Mucosa of descending colon (tissue), 3 donors: ENCODE measurements around the gene TCERG1L. TPM values are rescaled to one million over a fixed set of nuclear protein-coding genes. Genes with fewer than 3 reads are reported as not detected.
"Not testable (repeated sequence)": the region's sequence is repeated elsewhere in the genome, so short reads cannot be mapped to it uniquely, and the experiment has no call there.

Source experiments
- ATAC-seq: fragments of 200-7000 bp; cut with Tn5 transposase; one replicate; pipeline ENCODE4 v1.9.1; 2020; ENCODE audit warnings: mild to moderate bottlenecking, moderate library complexity
- DNase-seq, 3 donors: peaks; one replicate each; pipeline ENCODE4 v3.0.0-alpha.2; 2020
- H3K36me3 ChIP-seq: fragments of 200-600 bp; one replicate; pipeline ENCODE4 v1.8.0; 2021; ENCODE audit warnings: low read depth, mild to moderate bottlenecking
- H3K4me1 ChIP-seq: fragments of 200-600 bp; one replicate; pipeline ENCODE4 v1.8.0; 2021; ENCODE audit warnings: low read depth, mild to moderate bottlenecking
- H3K4me3 ChIP-seq: fragments of 200-600 bp; one replicate; pipeline ENCODE4 v1.8.0; 2021; ENCODE audit warnings: mild to moderate bottlenecking
- H3K9me3 ChIP-seq: fragments of 200-600 bp; one replicate; pipeline ENCODE4 v1.8.0; 2021; ENCODE audit warnings: mild to moderate bottlenecking
- intact Hi-C, 2 donors: fragments of 100-400 bp; cut with DNase I in 1 of 2; cut with micrococcal nuclease in 1 of 2; formaldehyde crosslinking; loops; one replicate each; pipeline versions ENCODE4 v1.11.0 to v1.11.1; 2022; cut with DNase I, micrococcal nuclease
- total RNA-seq, 3 donors: library from RNA; stranded (reverse); fragmentation: NEBNext Ultra II Directional in 2 of 3; extraction: Animal tissue kit (Norgen Biotek cat#: 25700) in 2 of 3; gene quantifications; one replicate each; pipeline versions ENCODE4 v1.2.1 to v1.2.4, GENCODE V29; 2021 to 2023
- TF ChIP-seq, protein P1 (sequence below): fragments of 200-600 bp; IDR thresholded peaks from one replicate; pipeline ENCODE4 v1.8.0; 2022; ENCODE audit warnings: antibody characterized with exemption, mild to moderate bottlenecking
- donor health status: DM: no; HTN: no; CAD: no; lungs with moderate emphysema.
- donor health status: DM: no; HTN: no; CAD: no.
- donor health status: DM: no; HTN: yes; CAD: no.

Gene TCERG1L
- total RNA-seq, 3 donors from 2014 or later, result not detected

DNA sequence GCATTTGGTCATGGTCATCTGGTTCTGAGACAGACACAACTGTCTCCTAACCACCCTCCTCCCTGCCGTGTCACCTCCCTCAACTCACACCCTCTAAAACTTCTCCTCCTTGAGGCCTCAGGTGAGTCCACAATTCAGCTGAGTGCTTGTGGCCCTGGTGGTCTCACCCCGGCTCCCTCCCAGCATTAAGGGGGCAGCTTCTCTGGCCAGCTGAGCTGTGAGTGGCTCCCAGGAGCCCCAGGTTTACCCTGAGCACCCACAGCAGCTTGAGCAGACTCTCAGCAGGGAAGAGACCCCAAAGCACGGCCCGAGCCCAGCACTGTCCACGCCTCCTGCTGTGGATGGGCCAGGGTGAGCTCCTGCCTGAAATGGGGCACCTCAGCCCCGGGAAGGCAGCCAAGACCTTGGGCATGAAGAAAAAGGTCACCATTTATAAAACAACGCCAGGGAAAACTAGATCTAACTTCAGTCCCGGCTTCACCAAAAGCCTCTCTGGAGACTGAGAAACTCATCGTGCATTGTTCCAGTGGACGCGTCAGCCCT, 201.2 kb downstream of the TCERG1L start:
- no peak overlapping the region for H3K4me3 ChIP-seq
- peaks cover 10% of the 10 kb centered on the region for H3K9me3 ChIP-seq
- TF ChIP-seq, protein P1, sequence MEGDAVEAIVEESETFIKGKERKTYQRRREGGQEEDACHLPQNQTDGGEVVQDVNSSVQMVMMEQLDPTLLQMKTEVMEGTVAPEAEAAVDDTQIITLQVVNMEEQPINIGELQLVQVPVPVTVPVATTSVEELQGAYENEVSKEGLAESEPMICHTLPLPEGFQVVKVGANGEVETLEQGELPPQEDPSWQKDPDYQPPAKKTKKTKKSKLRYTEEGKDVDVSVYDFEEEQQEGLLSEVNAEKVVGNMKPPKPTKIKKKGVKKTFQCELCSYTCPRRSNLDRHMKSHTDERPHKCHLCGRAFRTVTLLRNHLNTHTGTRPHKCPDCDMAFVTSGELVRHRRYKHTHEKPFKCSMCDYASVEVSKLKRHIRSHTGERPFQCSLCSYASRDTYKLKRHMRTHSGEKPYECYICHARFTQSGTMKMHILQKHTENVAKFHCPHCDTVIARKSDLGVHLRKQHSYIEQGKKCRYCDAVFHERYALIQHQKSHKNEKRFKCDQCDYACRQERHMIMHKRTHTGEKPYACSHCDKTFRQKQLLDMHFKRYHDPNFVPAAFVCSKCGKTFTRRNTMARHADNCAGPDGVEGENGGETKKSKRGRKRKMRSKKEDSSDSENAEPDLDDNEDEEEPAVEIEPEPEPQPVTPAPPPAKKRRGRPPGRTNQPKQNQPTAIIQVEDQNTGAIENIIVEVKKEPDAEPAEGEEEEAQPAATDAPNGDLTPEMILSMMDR, result no peak
- intact Hi-C loops, result no loop called here
- DNase-seq (no peak), ATAC-seq (no peak)
- no peaks in the 10 kb centered on the region for H3K36me3 ChIP-seq
- no peaks in the 10 kb centered on the region for H3K4me1 ChIP-seq

DNA sequence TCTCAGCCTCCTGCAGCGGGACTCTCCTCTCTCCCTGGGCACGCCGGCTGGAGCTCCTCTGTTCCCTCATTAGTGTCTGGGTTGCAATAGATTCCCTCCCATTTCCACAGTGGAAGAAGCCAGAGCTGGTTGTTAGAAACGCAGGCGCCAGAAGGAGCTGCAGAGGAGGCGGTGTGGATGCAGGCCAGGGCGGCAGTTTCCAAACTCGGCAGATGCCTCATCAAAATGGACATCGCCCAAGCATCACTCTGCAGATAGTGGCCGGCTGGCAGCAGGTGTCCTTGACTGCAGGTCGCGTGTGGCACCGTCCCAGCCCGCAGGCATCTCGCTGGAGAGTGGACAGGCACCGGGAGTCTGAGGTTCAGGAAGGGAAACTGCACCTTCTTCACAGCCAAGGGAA, 201.8 kb downstream of the TCERG1L start:
- H3K9me3 ChIP-seq, result peaks cover 10% of the 10 kb centered on the region

DNA sequence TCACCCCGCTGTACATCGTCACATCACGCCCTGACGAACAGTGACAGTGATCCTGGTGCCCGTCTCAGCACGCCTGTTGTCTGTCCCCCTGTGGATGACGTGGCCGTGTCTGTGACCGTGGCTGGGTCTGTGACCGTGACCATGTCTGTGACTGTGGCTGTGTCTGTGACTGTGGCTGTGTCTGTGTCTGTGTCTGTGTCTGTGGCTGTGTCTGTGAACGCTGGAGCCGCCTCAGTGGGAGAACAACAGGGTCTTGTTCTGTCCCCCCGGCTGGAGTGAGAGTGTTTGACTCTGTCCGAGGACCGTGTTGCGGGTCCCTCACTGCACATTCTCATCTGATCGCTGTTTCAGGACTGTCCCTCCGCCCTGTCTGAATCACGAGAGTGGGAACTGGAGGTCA, 202.2 kb downstream of the TCERG1L start:
- Histone ChIP-seq H3K36me3 (no peaks in the 10 kb centered on the region), H3K9me3 (peaks cover 10% of the 10 kb centered on the region), H3K4me3 (no peak overlapping the region), H3K4me1 (no peaks in the 10 kb centered on the region)
- intact Hi-C loops, result no loop called here
- TF ChIP-seq, protein P1, result no peak
- no peak for ATAC-seq
- no peak for DNase-seq

More for the DNA sequence above, 201.8 kb downstream of the TCERG1L start:
- Histone ChIP-seq H3K4me3 (no peak overlapping the region), H3K4me1 (no peaks in the 10 kb centered on the region), H3K36me3 (no peaks in the 10 kb centered on the region)
- intact Hi-C loops, result no loop called here
- DNase-seq, result no peak
- ATAC-seq, result no peak
- TF ChIP-seq, protein P1, result no peak

DNA sequence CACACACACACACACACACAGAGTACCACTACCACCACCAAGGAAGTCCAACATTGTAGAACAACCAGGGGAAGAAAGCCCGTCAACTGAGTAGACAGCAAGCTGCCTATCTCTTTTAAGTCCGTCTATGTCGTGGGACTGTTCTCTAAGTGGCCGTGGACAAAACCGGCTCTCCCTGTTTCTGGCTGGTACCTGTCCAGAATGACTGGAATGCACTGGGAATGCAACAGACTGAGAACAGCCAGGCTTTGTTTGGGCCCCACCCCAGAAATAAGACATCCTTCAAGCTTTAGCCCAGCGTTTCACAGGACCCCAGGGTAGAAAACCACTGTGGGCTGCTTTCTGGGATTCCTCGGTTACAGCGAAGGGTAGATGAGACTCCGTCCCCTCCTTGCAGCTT, 203.6 kb downstream of the TCERG1L start:
- peaks cover 10% of the 10 kb centered on the region for H3K9me3 ChIP-seq
- no peaks in the 10 kb centered on the region for H3K36me3 ChIP-seq
- ATAC-seq, result no peak
- DNase-seq, result no peak
- TF ChIP-seq, protein P1, result no peak
- intact Hi-C loops, result no loop called here
- no peaks in the 10 kb centered on the region for H3K4me1 ChIP-seq
- no peak overlapping the region for H3K4me3 ChIP-seq

DNA sequence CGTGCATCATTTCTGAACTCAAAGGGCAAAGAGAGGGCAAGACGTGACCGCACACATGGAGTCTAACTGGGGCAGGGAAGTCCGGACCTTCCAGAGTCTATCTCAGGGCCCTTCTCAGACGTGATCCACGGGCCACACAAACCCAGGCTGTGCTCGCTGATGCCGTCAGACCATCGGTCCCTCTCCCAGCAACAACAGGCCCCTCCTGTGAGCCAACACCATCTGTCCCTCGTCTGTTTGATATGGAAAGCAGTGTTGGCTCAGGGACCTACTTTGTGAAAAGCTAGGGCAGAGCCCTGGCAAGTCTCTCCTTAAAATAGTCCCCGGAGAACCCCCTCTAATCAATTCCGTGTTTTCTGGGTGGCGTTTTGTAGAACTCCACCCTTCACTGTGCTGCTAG, 208.8 kb downstream of the TCERG1L start:
- TF ChIP-seq, protein P1, result no peak
- Histone ChIP-seq H3K4me3 (no peak overlapping the region), H3K4me1 (no peaks in the 10 kb centered on the region), H3K9me3 (peaks cover 5% of the 10 kb centered on the region), H3K36me3 (no peaks in the 10 kb centered on the region)
- DNase-seq, result no peak
- intact Hi-C loops, result no loop called here
- no peak for ATAC-seq

DNA sequence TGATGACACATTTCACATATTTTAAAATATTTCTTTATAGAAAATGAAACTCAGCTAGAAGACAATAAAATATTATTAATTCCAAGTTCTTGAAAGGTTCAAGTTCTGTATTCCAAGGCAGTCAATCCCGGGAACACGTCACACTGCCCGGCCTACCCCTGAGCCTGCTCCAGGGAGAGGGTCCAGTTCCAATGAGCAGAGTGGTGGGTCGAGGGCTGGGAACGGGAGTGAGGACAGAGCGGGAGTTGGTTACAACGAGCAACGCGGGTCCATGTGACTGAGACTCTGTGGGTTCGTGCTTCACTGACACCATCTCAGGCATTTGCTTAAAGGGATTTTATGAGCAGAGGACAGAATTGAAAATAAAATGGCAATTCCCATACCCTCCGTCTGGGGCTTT, 209.4 kb downstream of the TCERG1L start:
- intact Hi-C loops, result no loop called here
- ATAC-seq, result no peak
- Histone ChIP-seq H3K36me3 (no peaks in the 10 kb centered on the region), H3K4me1 (no peaks in the 10 kb centered on the region), H3K9me3 (peaks cover 3% of the 10 kb centered on the region), H3K4me3 (no peak overlapping the region)
- TF ChIP-seq, protein P1, result no peak
- DNase-seq, result no peak

DNA sequence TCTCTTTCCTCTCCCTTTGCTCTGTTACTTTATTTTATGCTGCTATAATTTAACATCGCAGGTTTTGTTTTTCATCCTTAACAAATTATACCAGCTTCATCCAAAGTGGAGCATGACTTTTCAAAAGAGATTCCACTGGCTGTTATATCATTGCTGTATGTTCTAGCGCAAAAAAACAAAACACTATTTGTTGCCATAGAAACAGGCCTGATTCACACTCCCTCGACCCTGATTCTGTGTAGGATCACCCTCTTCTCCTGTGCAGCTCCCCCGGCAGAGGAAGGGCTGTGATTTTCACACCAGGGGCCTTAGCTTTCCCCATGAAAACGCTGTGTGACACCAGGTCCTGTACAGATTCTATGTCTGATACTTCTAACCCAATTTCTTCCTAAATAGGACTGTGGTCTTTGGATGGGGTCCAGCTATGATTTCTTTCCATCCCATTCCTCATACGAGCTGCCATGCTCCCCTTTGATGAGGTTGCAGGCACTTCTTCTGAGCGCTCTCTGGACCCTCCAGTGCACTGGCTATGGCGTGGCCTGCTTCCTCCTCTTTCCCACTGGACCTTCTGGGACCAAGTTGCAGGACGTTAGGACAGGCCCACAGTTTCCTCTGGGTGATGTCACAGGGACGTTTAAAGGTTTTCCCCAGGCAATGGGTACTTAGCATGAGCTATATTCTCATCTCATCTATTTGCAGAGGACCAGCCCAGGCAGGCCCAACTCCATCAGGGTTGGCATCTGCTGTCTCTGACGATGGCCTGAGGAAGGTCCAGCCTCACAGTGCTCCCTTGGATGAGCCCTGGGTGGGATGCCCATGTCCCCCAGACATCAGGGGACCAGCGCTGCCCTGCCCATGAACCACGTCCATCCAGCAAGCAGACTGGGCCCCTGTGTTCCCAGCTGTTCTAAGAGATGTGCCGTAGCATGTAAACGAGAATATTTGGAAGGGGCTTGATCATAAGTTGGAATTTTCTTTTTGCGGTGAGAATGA, 210.8 kb downstream of the TCERG1L start:
- DNase-seq, H3K4me1 ChIP-seq, H3K4me3 ChIP-seq, ATAC-seq, intact Hi-C loops, H3K36me3 ChIP-seq, H3K9me3 ChIP-seq: not testable (repeated sequence)
